ENCODE measurements around the gene FRMD6. TPM values are rescaled to one million over a fixed set of nuclear protein-coding genes. Genes with fewer than 3 reads are reported as not detected.
"Not testable (repeated sequence)": the region's sequence is repeated elsewhere in the genome, so short reads cannot be mapped to it uniquely, and the experiment has no call there.

Gene FRMD6
- total RNA-seq, 1 experiment from 2014 or later, result 11.4 TPM

- CTCF ChIA-PET, result not testable (repeated sequence)
These were observed 114.0 kb downstream of the FRMD6 start for GRCh38 chr14:51765726-51766125.

DNA sequence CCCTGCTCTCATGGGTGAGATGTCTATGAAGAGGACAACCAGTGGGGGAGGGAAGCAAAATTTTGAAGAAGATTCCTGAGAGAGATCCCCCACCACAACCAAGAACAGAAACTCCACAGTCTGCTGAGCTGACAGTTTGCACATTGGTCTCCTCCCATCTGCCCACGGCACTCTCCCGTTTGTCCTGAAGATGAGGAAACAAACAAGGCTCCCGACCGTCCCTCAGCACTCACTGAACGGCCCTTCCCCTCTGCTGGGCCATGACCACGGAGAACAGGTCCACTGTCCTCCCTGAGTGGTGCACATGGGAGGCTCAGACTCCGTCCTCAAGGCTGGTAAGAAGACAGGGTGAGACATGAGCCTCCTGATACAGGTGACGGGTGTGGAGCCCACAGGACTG lies 114.9 kb downstream of the FRMD6 start:
- H3K4me1 ChIP-seq (ENCODE audit: control insufficient read depth in 1 of 2, insufficient read depth in 2 of 2, low read length in 2 of 2); H3K4me3 ChIP-seq (replicated peaks in 1 of 2; ENCODE audit: low read depth in 1 of 2, low read length in 2 of 2); H3K79me2 ChIP-seq (ENCODE audit: insufficient read depth, low read length); H3K4me2 ChIP-seq (ENCODE audit: low read length); H3K27ac ChIP-seq (ENCODE audit: low read depth, low read length); POLR2A ChIA-PET; CTCF ChIA-PET; RAD21 ChIA-PET (ENCODE audit: low non-redundant PET in 1 of 2, low total read pairs in 2 of 2, uncharacterized antibody in 2 of 2, unreplicated experiment in 2 of 2); ATAC-seq; DNase-seq (ENCODE audit: low read depth, low spot score); H3K9ac ChIP-seq (ENCODE audit: low read length); BruUV-seq (replicated peaks); H3K9me2 ChIP-seq (ENCODE audit: insufficient read depth); H3K9me3 ChIP-seq (ENCODE audit: control insufficient read depth in 1 of 2, insufficient read depth in 1 of 2, low read depth in 1 of 2, low read length in 2 of 2); H3K27me3 ChIP-seq (ENCODE audit: insufficient read depth, low read length); H2AFZ ChIP-seq (ENCODE audit: low read depth, low read length, poor library complexity, severe bottlenecking); H4K20me1 ChIP-seq (ENCODE audit: insufficient read depth); H3K36me3 ChIP-seq (ENCODE audit: control insufficient read depth in 1 of 2, insufficient read depth in 2 of 2, low read length in 2 of 2); intact Hi-C loops (cut with micrococcal nuclease): not testable (repeated sequence)

More at GRCh38 chr14:51765726-51766125, 114.0 kb downstream of the FRMD6 start:
- H3K9me3 ChIP-seq (ENCODE audit: control insufficient read depth in 1 of 2, insufficient read depth in 1 of 2, low read depth in 1 of 2, low read length in 2 of 2); H2AFZ ChIP-seq (ENCODE audit: low read depth, low read length, poor library complexity, severe bottlenecking); H3K27ac ChIP-seq (ENCODE audit: low read depth, low read length); POLR2A ChIA-PET; BruUV-seq (replicated peaks); H3K4me1 ChIP-seq (ENCODE audit: control insufficient read depth in 1 of 2, insufficient read depth in 2 of 2, low read length in 2 of 2); H3K9ac ChIP-seq (ENCODE audit: low read length); RAD21 ChIA-PET (ENCODE audit: low non-redundant PET in 1 of 2, low total read pairs in 2 of 2, uncharacterized antibody in 2 of 2, unreplicated experiment in 2 of 2); H3K4me3 ChIP-seq (replicated peaks in 1 of 2; ENCODE audit: low read depth in 1 of 2, low read length in 2 of 2); H3K79me2 ChIP-seq (ENCODE audit: insufficient read depth, low read length); H3K27me3 ChIP-seq (ENCODE audit: insufficient read depth, low read length); H3K4me2 ChIP-seq (ENCODE audit: low read length); H3K9me2 ChIP-seq (ENCODE audit: insufficient read depth); ATAC-seq; H4K20me1 ChIP-seq (ENCODE audit: insufficient read depth); H3K36me3 ChIP-seq (ENCODE audit: control insufficient read depth in 1 of 2, insufficient read depth in 2 of 2, low read length in 2 of 2); DNase-seq (ENCODE audit: low read depth, low spot score); intact Hi-C loops (cut with micrococcal nuclease): not testable (repeated sequence)

- H4K20me1 ChIP-seq (ENCODE audit: insufficient read depth); BruUV-seq (replicated peaks); H3K27ac ChIP-seq (ENCODE audit: low read depth, low read length); H3K9me3 ChIP-seq (ENCODE audit: control insufficient read depth in 1 of 2, insufficient read depth in 1 of 2, low read depth in 1 of 2, low read length in 2 of 2); H3K36me3 ChIP-seq (ENCODE audit: control insufficient read depth in 1 of 2, insufficient read depth in 2 of 2, low read length in 2 of 2); H3K27me3 ChIP-seq (ENCODE audit: insufficient read depth, low read length); H3K4me1 ChIP-seq (ENCODE audit: control insufficient read depth in 1 of 2, insufficient read depth in 2 of 2, low read length in 2 of 2); ATAC-seq; H3K9ac ChIP-seq (ENCODE audit: low read length); intact Hi-C loops (cut with micrococcal nuclease); H2AFZ ChIP-seq (ENCODE audit: low read depth, low read length, poor library complexity, severe bottlenecking); H3K79me2 ChIP-seq (ENCODE audit: insufficient read depth, low read length); RAD21 ChIA-PET (ENCODE audit: low non-redundant PET in 1 of 2, low total read pairs in 2 of 2, uncharacterized antibody in 2 of 2, unreplicated experiment in 2 of 2); POLR2A ChIA-PET; H3K9me2 ChIP-seq (ENCODE audit: insufficient read depth); H3K4me3 ChIP-seq (replicated peaks in 1 of 2; ENCODE audit: low read depth in 1 of 2, low read length in 2 of 2); H3K4me2 ChIP-seq (ENCODE audit: low read length); DNase-seq (ENCODE audit: low read depth, low spot score); CTCF ChIA-PET: not testable (repeated sequence)
These were observed 117.6 kb downstream of the FRMD6 start for GRCh38 chr14:51769261-51769660.

Data from HCT116 (cell line).